Memory B cell (primary cell): ENCODE measurements around the gene RPUSD1.

Experiments used
- ATAC-seq: fragments of 150-1000 bp; cut with Tn5 transposase; 2 replicates; pipeline ENCODE4 v1.10.0; 2021; ENCODE audit warnings: low read depth, mild to moderate bottlenecking, moderate library complexity
- DNase-seq, 2 donors: peaks; one replicate each; pipeline ENCODE4 v3.0.0; 2022; ENCODE audit warnings: low spot score in 2 of 2
- H3K27ac Mint-ChIP-seq: one replicate; pipeline ENCODE4 v1.8.0; 2022; ENCODE audit warnings: mild to moderate bottlenecking, moderate library complexity, mixed read lengths
- H3K27me3 Mint-ChIP-seq: one replicate; pipeline ENCODE4 v1.8.0; 2022; ENCODE audit warnings: mixed read lengths
- H3K36me3 Mint-ChIP-seq: one replicate; pipeline ENCODE4 v1.8.0; 2022; ENCODE audit warnings: mild to moderate bottlenecking, mixed read lengths
- H3K4me1 Mint-ChIP-seq: one replicate; pipeline ENCODE4 v1.8.0; 2022; ENCODE audit warnings: mixed read lengths
- H3K4me3 Mint-ChIP-seq: one replicate; pipeline ENCODE4 v1.8.0; 2022; ENCODE audit warnings: mild to moderate bottlenecking, moderate library complexity, mixed read lengths
- H3K9me3 Mint-ChIP-seq: one replicate; pipeline ENCODE4 v1.8.0; 2022; ENCODE audit warnings: mixed read lengths

RPUSD1 gene

DNA sequence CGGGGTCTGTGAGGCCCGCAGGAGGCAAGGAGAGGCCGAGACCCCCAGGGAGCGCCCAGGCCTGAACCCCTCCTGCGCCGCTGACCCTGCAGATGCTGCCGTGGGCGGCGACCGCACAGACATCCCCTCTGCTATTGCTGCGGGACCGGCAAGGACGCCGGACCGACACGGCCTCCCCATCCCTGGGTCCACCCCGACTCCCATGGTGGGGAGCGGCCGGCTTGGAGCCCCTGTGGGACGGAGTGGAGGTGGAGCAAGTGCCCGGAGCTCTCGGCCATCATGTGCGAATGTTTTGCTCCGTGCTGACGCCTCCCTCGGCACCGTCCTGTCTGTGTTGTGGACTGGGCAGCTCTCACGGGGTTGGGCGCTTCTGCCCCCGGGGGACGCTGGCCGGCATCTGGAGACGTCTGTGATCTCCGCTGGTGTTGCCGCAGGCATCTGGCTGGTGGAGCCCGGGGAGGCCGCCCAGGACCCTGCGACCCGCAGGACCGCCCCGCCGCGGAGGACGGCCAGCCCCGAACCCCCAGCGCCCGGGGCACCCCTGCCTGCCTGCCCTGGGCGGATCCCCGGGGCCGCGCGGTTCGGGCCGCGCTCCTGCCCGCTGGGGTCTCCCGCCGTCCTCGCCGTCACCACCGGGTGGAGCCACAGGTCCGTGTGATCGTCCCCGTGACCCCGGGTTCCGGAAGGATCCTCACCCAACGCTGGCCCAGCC, 25.2 kb upstream of the RPUSD1 start:
- Mint-ChIP-seq H3K4me3 (no peak overlapping the region), H3K27me3 (peaks cover 17% of the 10 kb centered on the region), H3K4me1 (peaks cover 5% of the 10 kb centered on the region), H3K9me3 (peaks cover 2% of the 10 kb centered on the region), H3K27ac (no peak overlapping the region), H3K36me3 (peaks cover 5% of the 10 kb centered on the region)
- DNase-seq: no peak
- peak; percentile 62 for ATAC-seq

DNA sequence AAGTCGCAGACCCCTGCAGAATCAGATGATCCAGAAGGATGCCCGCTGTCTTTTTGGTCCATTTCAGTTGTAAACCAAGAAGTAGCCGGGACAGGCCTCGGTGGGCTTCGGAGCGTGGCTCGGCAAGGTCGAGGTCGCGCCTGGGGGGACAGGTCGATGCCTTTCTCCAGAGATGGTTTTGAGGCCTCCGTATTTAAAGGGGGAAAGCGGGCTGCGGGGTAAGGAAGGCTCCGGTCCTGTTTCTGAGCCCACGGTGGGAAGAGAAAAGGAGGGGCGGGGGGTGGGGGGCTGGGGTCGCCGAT, 19.9 kb upstream of the RPUSD1 start:
- ATAC-seq (no peak), DNase-seq (no peak)
- H3K4me3 Mint-ChIP-seq: peak overlapping the region; percentile 89
- peak overlapping the region; percentile 87 for H3K27ac Mint-ChIP-seq
- peaks cover 2% of the 10 kb centered on the region for H3K9me3 Mint-ChIP-seq
- peaks cover 5% of the 10 kb centered on the region for H3K4me1 Mint-ChIP-seq
- H3K27me3 Mint-ChIP-seq: peaks cover 15% of the 10 kb centered on the region
- H3K36me3 Mint-ChIP-seq: peaks cover 5% of the 10 kb centered on the region

DNA sequence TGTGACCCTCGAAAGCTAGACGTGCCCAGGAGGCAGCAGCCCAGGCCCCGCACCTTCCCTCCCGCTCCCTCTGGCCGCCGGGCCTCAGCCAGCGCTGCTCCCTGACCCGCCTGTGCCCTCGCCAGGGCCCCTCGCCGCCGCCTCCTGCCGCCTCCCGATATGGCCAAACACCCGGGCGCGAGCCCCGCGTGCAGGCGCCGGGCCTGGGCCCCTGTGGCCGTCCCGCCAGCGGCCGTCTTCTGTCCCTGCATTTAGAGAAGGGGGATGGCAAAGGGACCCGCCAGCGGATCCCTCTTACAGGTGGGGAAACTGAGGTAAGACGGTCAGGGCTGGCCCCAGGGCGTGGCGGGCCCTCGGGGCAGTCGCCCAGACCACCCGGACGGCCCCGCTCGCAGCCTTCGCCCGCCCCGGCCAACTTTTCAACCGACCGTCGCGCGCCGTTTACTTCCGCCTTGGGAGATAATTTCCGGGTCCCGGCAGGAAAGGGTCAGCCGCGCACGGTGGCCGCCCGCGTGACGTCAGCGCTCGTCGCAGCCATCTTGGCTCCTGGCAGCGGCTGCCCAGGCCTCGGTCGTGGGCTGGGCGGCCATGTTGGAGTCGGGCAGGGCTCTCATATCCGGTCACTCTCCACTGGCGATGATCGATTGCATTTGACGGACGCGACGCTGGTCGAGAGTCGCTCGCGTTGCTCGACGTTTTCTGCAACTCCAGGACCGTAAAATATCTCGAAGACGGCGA, 19.3 kb upstream of the RPUSD1 start:
- ATAC-seq (peak; percentile 89), DNase-seq (peak; percentile 53 to 72)
- Mint-ChIP-seq H3K36me3 (peaks cover 5% of the 10 kb centered on the region), H3K4me1 (peaks cover 3% of the 10 kb centered on the region), H3K27me3 (peaks cover 11% of the 10 kb centered on the region), H3K27ac (peak overlapping the region; percentile 87), H3K4me3 (peak overlapping the region; percentile 89), H3K9me3 (peaks cover 2% of the 10 kb centered on the region)

DNA sequence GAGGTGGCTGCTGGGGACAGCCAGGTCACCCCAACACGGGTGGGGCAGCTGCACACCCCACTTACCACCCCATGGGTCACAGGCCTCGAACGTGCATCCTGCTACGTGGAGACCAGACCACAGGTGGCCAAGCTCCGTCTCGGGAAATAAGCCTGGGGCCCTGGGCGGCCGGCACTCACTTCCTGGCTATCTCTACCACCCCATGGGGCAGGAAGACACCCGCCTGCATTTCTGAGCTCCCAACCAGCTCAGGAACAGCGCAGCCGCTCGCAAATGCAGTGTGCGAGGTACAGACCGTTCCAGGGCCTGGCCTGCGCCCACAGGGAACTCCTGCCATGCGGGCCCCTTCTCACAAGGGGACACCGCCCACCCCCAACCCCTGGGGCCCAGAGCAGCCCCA, 17.3 kb upstream of the RPUSD1 start:
- no peak overlapping the region for H3K4me3 Mint-ChIP-seq
- H3K27me3 Mint-ChIP-seq: peaks cover 3% of the 10 kb centered on the region
- ATAC-seq (no peak), DNase-seq (no peak)
- no peaks in the 10 kb centered on the region for H3K9me3 Mint-ChIP-seq
- H3K4me1 Mint-ChIP-seq: peaks cover 3% of the 10 kb centered on the region
- no peaks in the 10 kb centered on the region for H3K36me3 Mint-ChIP-seq
- H3K27ac Mint-ChIP-seq: no peak overlapping the region

DNA sequence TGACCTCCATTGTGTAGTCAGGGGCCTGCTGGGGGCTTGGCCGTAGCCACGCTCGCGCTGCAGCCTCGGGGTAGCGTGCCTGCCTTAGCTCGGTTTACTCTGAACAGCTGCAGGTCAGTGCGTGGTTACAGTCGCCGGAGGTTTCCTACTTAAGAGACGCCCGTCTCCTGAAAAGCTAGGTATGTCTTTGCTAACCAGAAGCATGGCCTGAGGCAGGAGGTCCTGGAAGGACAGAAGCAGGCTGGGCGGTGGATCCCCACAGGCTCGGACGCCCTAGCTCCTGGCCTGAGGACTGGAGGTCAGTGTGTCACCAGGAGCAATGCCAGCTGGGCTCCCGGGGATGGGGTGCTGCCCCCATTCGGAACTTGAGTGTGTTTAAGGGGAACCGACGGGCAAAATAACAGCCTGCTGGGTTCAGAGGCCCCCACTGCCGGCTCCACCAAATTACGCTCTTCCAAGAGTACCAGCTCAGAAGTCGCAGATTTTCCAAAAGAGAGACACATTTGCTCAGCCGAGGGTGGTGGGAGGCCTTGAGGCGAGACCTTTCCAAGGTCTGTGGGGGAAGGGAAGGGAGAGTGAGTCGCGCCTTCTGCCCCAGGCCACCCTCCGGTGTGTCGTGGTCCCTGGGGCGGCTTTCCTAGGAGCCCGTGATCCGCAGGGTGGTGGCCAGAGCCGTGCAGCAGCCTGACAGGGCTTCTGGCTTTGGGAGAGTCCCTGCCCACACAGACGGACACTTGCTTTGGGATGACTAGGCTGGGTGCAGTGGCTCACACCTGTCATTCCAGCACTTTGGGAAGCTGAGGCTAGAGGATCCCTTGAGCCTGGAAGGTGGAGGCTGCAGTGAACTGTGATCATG, 16.2 kb upstream of the RPUSD1 start:
- Mint-ChIP-seq H3K9me3 (no peaks in the 10 kb centered on the region), H3K4me3 (no peak overlapping the region), H3K27me3 (no peaks in the 10 kb centered on the region), H3K4me1 (peaks cover 3% of the 10 kb centered on the region), H3K36me3 (no peaks in the 10 kb centered on the region), H3K27ac (no peak overlapping the region)
- ATAC-seq (no peak), DNase-seq (no peak)

DNA sequence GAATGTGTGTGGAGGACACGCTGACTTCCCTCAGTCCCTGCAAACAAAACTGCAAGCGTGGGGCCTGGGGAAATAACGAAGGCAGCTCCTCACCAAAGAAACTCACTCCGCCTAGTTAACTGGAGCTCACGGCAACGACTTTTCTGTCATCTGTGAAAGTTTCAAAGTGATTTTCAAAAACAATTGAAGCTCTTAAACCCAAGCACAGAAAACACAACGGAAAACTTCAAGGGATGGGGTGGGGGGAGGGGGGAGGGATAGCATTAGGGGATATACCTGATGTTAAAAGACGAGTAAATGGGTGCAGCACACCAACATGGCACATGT, 15.5 kb upstream of the RPUSD1 start:
- H3K27ac Mint-ChIP-seq: no peak overlapping the region
- peaks cover 3% of the 10 kb centered on the region for H3K4me1 Mint-ChIP-seq
- ATAC-seq (no peak), DNase-seq (no peak)
- H3K27me3 Mint-ChIP-seq: peaks cover under 1% of the 10 kb centered on the region
- no peaks in the 10 kb centered on the region for H3K9me3 Mint-ChIP-seq
- no peaks in the 10 kb centered on the region for H3K36me3 Mint-ChIP-seq
- H3K4me3 Mint-ChIP-seq: no peak overlapping the region

DNA sequence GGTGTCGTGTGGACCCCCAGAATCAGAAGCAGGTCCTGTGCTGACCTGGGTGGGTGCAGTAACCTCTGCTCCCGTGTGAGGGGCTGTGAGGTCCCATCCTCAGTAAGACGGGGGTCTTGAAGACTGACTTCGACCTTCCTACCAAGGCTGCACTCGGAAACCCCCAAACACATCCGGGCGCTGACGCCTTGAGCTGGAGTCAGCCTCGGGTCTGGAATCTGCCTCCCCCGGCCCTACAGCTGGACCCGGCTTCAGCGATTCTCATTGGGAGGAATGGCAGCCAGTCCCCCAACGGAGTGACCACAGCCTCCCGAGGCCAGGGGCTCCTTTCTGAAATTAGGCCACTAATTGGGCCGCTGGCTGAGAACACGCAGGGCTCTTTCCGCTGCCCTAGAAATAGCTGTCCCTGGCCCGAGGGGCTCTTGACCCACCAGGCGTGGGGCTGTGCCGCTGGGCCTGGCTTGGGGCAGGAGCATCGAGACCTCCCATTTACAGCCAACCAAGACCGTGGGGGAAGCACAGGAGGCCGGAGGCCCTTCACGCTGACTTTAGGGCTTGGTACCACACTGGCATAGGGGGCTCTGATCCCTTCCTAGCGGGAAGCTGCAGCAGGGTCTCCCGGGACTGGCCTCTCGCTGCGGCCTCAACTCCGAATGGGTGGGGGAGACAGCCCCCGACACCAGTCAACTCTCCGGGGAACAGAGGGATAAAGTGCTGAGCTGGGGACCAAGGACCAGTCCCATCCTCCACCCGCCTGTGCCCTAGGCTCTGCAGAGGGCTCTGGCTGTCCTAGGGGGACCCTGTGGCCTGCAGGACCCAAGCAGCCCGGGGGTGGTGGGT, 15.0 kb upstream of the RPUSD1 start:
- H3K27ac Mint-ChIP-seq: no peak overlapping the region
- DNase-seq: no peak
- H3K36me3 Mint-ChIP-seq: no peaks in the 10 kb centered on the region
- H3K4me1 Mint-ChIP-seq: no peaks in the 10 kb centered on the region
- H3K27me3 Mint-ChIP-seq: peaks cover 5% of the 10 kb centered on the region
- ATAC-seq: no peak
- no peaks in the 10 kb centered on the region for H3K9me3 Mint-ChIP-seq
- no peak overlapping the region for H3K4me3 Mint-ChIP-seq

DNA sequence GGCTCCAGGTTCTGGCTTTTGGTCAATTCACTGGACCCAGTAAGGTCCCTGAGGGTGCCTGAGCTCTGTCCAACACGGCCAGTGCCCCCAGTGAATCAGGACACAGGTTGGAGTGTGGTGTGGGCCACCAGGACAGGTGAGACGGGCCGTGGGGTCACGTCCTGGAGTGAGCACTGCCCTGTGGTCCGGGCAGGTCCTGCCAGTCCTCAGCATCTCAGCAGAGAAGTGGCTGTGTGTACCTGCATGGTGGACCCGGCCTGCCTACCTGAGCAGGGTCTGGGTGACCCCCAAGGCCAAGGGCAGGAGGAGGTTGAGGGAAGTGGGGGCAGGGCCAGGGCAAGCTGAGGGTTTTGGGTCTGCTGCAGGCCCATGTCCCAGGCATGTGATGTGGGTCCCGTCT, 14.3 kb upstream of the RPUSD1 start:
- peaks cover 2% of the 10 kb centered on the region for H3K9me3 Mint-ChIP-seq
- H3K4me1 Mint-ChIP-seq: no peaks in the 10 kb centered on the region
- H3K36me3 Mint-ChIP-seq: peaks cover 4% of the 10 kb centered on the region
- H3K4me3 Mint-ChIP-seq: no peak overlapping the region
- no peak overlapping the region for H3K27ac Mint-ChIP-seq
- peaks cover 10% of the 10 kb centered on the region for H3K27me3 Mint-ChIP-seq
- no peak for ATAC-seq
- no peak for DNase-seq

DNA sequence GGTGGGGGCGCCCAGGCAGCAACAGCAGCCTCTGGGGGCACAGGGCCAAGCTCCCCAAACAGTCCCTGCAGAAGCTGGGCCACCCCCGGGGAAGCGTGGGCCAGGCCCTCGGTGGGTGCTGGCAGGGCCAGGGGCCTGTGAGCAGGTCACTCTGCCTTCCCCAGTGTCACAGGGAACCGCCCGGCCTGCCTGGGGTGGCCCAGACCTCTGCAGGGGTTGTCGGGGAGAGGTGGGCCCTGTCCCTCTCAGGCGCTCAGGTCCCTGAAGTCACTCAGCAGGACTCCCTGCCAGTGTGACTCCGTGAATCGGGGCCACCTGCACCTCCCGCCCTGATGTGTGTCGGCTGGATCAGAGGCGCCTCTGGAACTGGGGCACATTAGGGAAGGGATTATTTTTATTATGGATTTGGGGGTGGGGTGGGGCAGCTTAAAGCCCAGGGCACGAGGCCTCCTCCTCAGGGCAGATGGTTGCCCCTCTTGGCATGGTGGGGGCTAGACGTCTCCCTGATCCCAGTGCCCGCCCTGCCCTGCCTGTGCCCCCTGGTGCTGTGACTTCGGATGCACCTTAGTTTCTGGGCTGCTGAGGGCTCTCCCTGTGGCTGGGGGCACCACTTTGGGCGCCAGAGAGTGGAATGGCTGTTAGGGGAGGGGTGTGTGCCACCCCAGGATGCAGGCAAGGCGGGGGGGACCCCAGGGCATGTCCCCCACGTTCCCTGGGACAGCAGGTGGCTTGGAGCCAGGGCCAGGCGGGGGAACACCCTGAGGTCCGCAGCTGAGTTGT, 13.6 kb upstream of the RPUSD1 start:
- Mint-ChIP-seq H3K4me3 (no peak overlapping the region), H3K27ac (no peak overlapping the region)
- ATAC-seq: no peak

DNA sequence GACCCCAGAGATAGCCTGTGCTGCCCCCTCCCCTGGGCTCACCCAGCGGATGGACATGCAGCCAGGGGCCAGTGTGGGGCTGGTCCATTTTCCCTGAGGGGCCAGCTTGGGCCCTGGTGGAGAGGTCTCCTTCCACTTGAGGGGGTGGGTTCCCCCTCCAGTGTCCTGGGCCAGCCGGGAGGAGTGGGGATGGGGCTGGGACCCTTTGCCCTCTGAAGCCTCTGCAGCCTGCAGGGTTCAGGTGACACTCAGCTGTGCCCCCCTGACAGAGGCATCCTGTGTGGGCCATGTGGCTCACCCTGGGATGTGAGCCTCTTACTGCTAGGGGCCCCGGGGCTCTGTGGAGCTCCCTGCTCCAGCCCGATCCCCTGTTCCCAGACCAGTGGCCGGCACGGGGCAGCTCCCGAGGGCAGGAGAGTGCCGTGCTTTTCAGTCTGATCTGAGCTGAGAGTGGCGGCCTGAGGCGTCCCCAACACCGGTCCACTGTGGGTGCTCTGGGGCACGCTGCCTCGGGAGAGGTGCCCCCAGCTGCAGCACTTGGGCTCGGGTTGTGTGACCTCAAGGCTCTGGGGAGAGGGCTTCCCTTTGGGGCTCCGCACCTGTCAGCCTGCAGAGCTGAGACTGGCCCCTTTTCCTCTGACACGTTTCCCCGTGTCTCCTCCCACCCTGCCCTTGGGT, 12.8 kb upstream of the RPUSD1 start:
- peak; percentile 37 for ATAC-seq
- peaks cover 2% of the 10 kb centered on the region for H3K9me3 Mint-ChIP-seq
- peaks cover 14% of the 10 kb centered on the region for H3K27me3 Mint-ChIP-seq

More for the DNA sequence above, 13.6 kb upstream of the RPUSD1 start:
- Mint-ChIP-seq H3K9me3 (peaks cover 2% of the 10 kb centered on the region), H3K36me3 (peaks cover 4% of the 10 kb centered on the region), H3K4me1 (no peaks in the 10 kb centered on the region), H3K27me3 (peaks cover 14% of the 10 kb centered on the region)
- DNase-seq: no peak

DNA sequence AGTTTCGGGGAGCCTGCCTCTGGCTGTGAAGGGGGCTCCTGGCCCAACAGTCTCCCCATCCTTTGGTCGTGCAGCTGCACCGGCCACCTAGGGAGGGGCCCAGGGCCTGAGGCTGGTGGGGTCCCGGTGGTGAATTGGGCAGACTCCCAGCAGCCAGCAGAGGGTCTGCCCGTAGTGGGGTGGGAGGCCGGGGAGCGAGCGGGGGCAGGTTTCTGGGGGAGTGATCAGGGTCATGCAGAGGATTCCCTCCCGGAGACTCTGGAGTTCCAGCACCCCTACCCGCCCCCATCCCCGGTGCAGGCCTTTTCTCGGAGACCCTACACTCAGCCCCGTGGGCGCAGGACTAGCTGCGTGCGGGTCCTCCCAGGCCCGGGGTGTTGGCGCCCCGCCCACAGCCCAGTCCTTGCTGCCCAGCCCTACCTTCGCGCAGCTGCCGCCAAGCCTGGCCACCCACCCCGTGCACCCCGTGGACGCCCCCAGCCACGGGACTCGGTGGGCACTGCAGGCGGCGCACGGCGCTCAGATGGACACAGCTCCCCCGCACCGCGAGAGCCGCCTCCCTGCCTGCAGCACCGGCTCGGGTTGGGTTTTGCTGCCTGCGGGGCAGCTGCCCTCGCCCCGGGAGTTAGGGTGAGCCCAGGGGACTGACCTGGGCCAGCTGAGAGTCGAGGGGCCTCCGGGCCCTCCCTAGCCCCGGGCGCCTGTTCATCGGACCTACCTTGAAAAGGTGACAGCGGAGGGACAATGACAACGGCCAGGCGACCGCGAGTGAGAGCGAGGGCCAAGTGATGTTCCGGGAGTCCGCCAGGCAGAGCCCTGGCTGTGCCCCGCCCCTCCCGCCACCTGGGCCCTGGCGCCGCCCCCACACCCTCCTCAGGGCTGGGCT, 12.0 kb upstream of the RPUSD1 start, which contains the start of gene GNG13:
TSS of gene GNG13 (minus strand) at position 787 of the 886 bp plus-strand sequence. CDS start 1,657 bp downstream, outside the sequence.
- ATAC-seq (peak; percentile 23), DNase-seq (no peak)
- Mint-ChIP-seq H3K4me3 (no peak within 1 kb of the TSS), H3K9me3 (peaks cover 2% of the 10 kb centered on the region), H3K27ac (no peak within 1 kb of the TSS), H3K4me1 (peaks cover 2% of the 10 kb centered on the region), H3K36me3 (peaks cover 4% of the 10 kb centered on the region), H3K27me3 (peaks cover 14% of the 10 kb centered on the region)

More for the DNA sequence above, 12.8 kb upstream of the RPUSD1 start:
- H3K4me1 Mint-ChIP-seq: no peaks in the 10 kb centered on the region
- no peak overlapping the region for H3K4me3 Mint-ChIP-seq
- no peak overlapping the region for H3K27ac Mint-ChIP-seq
- peaks cover 4% of the 10 kb centered on the region for H3K36me3 Mint-ChIP-seq
- DNase-seq: no peak
